HepG2 (cell line): Measurements from ENCODE around the gene LYZL1. TPM values are rescaled to one million over a fixed set of nuclear protein-coding genes. Genes with fewer than 3 reads are reported as not detected.

ENCODE experiments used
- ATAC-seq: fragments of 200-7000 bp; cut with Tn5 transposase; 3 replicates; pipeline ENCODE4 v1.9.1; 2020; ENCODE audit warnings: mild to moderate bottlenecking, moderate library complexity
- BruUV-seq: library from RNA; stranded (reverse); fragments of 400-500 nt; replicated peaks from 2 replicates; lab custom pipeline; 2021; lab: Mats Ljungman, UMichigan
- CTCF ChIA-PET: fragments of 300-600 bp; formaldehyde crosslinking; extraction: SDS; loops from one replicate; lab custom pipeline; 2021; ENCODE audit warnings: low total read pairs, inconsistent platforms, low intra/inter-chr PET ratio; lab: Yijun Ruan, JAX
- POLR2A ChIA-PET: fragments of 350-600 bp; sonication (Branson Sonifier 250); formaldehyde crosslinking; loops from one replicate; lab custom pipeline; 2020; ENCODE audit warnings: antibody characterized with exemption, inconsistent platforms; lab: Yijun Ruan, JAX
- DNase-seq: peaks from one replicate; pipeline ENCODE4 v3.0.0-alpha.2; 2015; ENCODE audit warnings: low spot score
- FAIRE-seq: peaks from 3 replicates; lab custom pipeline; 2011; peaks lifted over from hg19 to GRCh38; lab: Jason Lieb, UNC
- H2AFZ ChIP-seq: one replicate; pipeline ENCODE4 v1.6.1; 2011; ENCODE audit warnings: low read length, inconsistent platforms
- H3K27ac ChIP-seq: fragments of 300-600 bp; 3 replicates; pipeline ENCODE4 v1.8.0; 2011; ENCODE audit warnings: mixed run types, mild to moderate bottlenecking, mixed read lengths, low read length, inconsistent platforms; ENCODE audit not compliant: insufficient read depth; ENCODE audit errors: extremely low read length
- H3K27me3 ChIP-seq, 2 experiments: fragments of 200-600 bp in 1 of 2; 2 replicates in 1 of 2; 3 replicates in 1 of 2; pipeline versions ENCODE4 v1.6.0 to v1.8.0; 2011; ENCODE audit warnings: low read length in 2 of 2, mild to moderate bottlenecking in 2 of 2, moderate library complexity in 2 of 2, inconsistent platforms in 1 of 2; ENCODE audit not compliant: insufficient read depth in 2 of 2, control insufficient read depth in 1 of 2
- H3K36me3 ChIP-seq, 2 experiments: fragments of 200-600 bp in 1 of 2; replicated peaks in 1 of 2; 2 replicates in 1 of 2; 3 replicates in 1 of 2; pipeline versions ENCODE4 v1.5.1 to v1.8.0; 2011; ENCODE audit warnings: low read length in 2 of 2, inconsistent platforms in 1 of 2; ENCODE audit not compliant: insufficient read depth in 2 of 2, control insufficient read depth in 1 of 2
- H3K4me1 ChIP-seq: 2 replicates; pipeline ENCODE4 v1.5.1; 2012; ENCODE audit warnings: low read length, inconsistent platforms; ENCODE audit not compliant: insufficient read depth
- H3K4me2 ChIP-seq: 2 replicates; pipeline ENCODE4 v1.6.0; 2011; ENCODE audit warnings: low read depth, low read length, inconsistent platforms
- H3K4me3 ChIP-seq, 3 experiments: fragments of 200-600 bp in 1 of 3; sonication (generic), shearing (Covaris generic) in 1 of 3; replicated peaks in 1 of 3; 2 replicates each; pipeline ENCODE4 v1.5.1; 2011 to 2016; ENCODE audit warnings: low read length in 3 of 3, inconsistent platforms in 2 of 3, low read depth in 2 of 3, mild to moderate bottlenecking in 2 of 3, control low read depth in 1 of 3, mixed read lengths in 1 of 3; ENCODE audit not compliant: insufficient read depth in 1 of 3
- H3K79me2 ChIP-seq: one replicate; pipeline ENCODE4 v1.6.1; 2011; ENCODE audit warnings: low read length, inconsistent platforms; ENCODE audit not compliant: insufficient read depth
- H3K9ac ChIP-seq: 2 replicates; pipeline ENCODE4 v1.6.0; 2011; ENCODE audit warnings: mild to moderate bottlenecking, low read depth, low read length, inconsistent platforms; ENCODE audit not compliant: insufficient read depth
- H3K9me3 ChIP-seq: 2 replicates; pipeline ENCODE4 v1.5.1; 2012; ENCODE audit warnings: mild to moderate bottlenecking, low read length
- H4K20me1 ChIP-seq: 2 replicates; pipeline ENCODE4 v1.6.0; 2011; ENCODE audit warnings: inconsistent platforms, mild to moderate bottlenecking, low read length, moderate library complexity; ENCODE audit not compliant: insufficient read depth
- ATF7 ChIP-seq, 2 experiments: fragments of 450-650 bp in 1 of 2; sonication (generic) in 1 of 2; formaldehyde crosslinking in 1 of 2; IDR thresholded peaks; 2 replicates each; pipeline versions ENCODE4 v1.4.0 to v1.6.1; 2016 to 2020; ENCODE audit warnings: antibody characterized with exemption in 1 of 2, mild to moderate bottlenecking in 1 of 2, missing genetic modification reagents in 1 of 2
- CC2D1A ChIP-seq: sonication (generic); formaldehyde crosslinking; IDR thresholded peaks from 2 replicates; pipeline ENCODE4 v1.8.1; 2023; ENCODE audit warnings: mild to moderate bottlenecking, missing genetic modification reagents
- CEBPB ChIP-seq: IDR thresholded peaks from 2 replicates; pipeline ENCODE4 v1.6.1; 2011; ENCODE audit warnings: low read depth, low read length, improper control_type of control experiment, borderline replicate concordance
- KAT8 ChIP-seq: IDR thresholded peaks from 2 replicates; pipeline ENCODE4 v1.6.1; 2016; ENCODE audit warnings: missing genetic modification reagents, missing compliant biosample characterization
- PAF1 ChIP-seq: IDR thresholded peaks from 2 replicates; pipeline ENCODE4 v1.6.1; 2016; ENCODE audit warnings: missing genetic modification reagents, missing compliant biosample characterization
- SP1 ChIP-seq, 2 experiments: fragments of 450-650 bp in 1 of 2; sonication (generic) in 1 of 2; formaldehyde crosslinking in 1 of 2; IDR thresholded peaks; 2 replicates each; pipeline versions ENCODE4 v1.4.0 to v1.6.1; 2016 to 2020; ENCODE audit warnings: missing genetic modification reagents in 1 of 2
- THAP11 ChIP-seq: IDR thresholded peaks from 2 replicates; pipeline ENCODE4 v1.6.1; 2016; ENCODE audit warnings: missing biosample characterization, missing genetic modification reagents
- ZNF343 ChIP-seq: sonication (generic); formaldehyde crosslinking; IDR thresholded peaks from 2 replicates; pipeline ENCODE4 v1.4.0; 2020; ENCODE audit warnings: mild to moderate bottlenecking, missing genetic modification reagents
- ZNF749 ChIP-seq: sonication (generic); formaldehyde crosslinking; IDR thresholded peaks from 2 replicates; pipeline ENCODE4 v1.8.0; 2022; ENCODE audit warnings: mild to moderate bottlenecking, missing genetic modification reagents, moderate library complexity, borderline replicate concordance
- ZNF75D ChIP-seq: sonication (generic); formaldehyde crosslinking; IDR thresholded peaks from 2 replicates; pipeline ENCODE4 v1.8.1; 2023; ENCODE audit warnings: missing genetic modification reagents, mild to moderate bottlenecking, borderline replicate concordance
- WGBS: methylation state at CpG from one replicate; pipeline ENCODE4 v1.1.6; 2017; ENCODE audit warnings: low lambda C conversion rate; 5-methylcytosine and 5-hydroxymethylcytosine counted together
- in situ Hi-C: cut with HindIII; loops from 2 replicates; pipeline ENCODE4 v1.10.0; 2017; ENCODE audit warnings: low pct_unique_long_range_greater_than_20kb; ENCODE audit not compliant: extremely low pct_ligation_motif_present
- intact Hi-C: fragments of 100-400 bp; cut with micrococcal nuclease; formaldehyde crosslinking; loops from one replicate; pipeline ENCODE4 v1.10.0; 2022; ENCODE audit not compliant: unreplicated experiment
- polyA plus RNA-seq, 8 experiments: library from polyadenylated mRNA; depleted of rRNA in 3 of 8; stranded (reverse) in 7 of 8; unstranded in 1 of 8; fragments of >200 nt; fragmentation: Illumina TruSeq in 4 of 8; extraction: Trizol in 4 of 8; gene quantifications; 2 replicates each; pipeline versions ENCODE4 v1.2.1 to v1.2.3, GENCODE V29; 2011 to 2016; ENCODE audit warnings: low read depth in 4 of 8, missing spikeins in 1 of 8, mixed read lengths in 1 of 8; ENCODE audit not compliant: insufficient read depth in 1 of 8
- total RNA-seq, 5 experiments: library from RNA; depleted of rRNA; stranded (reverse); fragments of >200 nt; fragmentation: Illumina TruSeq; extraction: Trizol; gene quantifications; 2 replicates each; pipeline ENCODE4 v1.2.3, GENCODE V29; 2016; ENCODE audit warnings: low read depth in 1 of 5
- TF ChIP-seq, protein P1 (sequence below): fragments of 450-650 bp; IDR thresholded peaks from 2 replicates; pipeline ENCODE4 v1.6.1; 2017; ENCODE audit warnings: mild to moderate bottlenecking
- TF ChIP-seq, protein P2 (sequence below): sonication (generic); formaldehyde crosslinking; IDR thresholded peaks from 2 replicates; pipeline ENCODE4 v1.5.0; 2020; ENCODE audit warnings: missing genetic modification reagents
- TF ChIP-seq, protein P3 (sequence below): sonication (generic); formaldehyde crosslinking; conservative IDR thresholded peaks from 2 replicates; pipeline ENCODE4 v1.5.0; 2020; ENCODE audit warnings: missing genetic modification reagents
- TF ChIP-seq, protein P4 (sequence below): sonication (generic); formaldehyde crosslinking; IDR thresholded peaks from 2 replicates; pipeline ENCODE4 v1.8.0; 2023; ENCODE audit warnings: mild to moderate bottlenecking, missing genetic modification reagents
- TF ChIP-seq, protein P5 (sequence below): sonication (generic); formaldehyde crosslinking; conservative IDR thresholded peaks from 2 replicates; pipeline ENCODE4 v1.8.0; 2022; ENCODE audit warnings: low read depth, missing genetic modification reagents

The LYZL1 gene
- total and polyA plus RNA-seq, 2 of the 13 experiments (the other 11 are each of a cell fraction or from before 2014, with no cell fraction given), result not detected

DNA sequence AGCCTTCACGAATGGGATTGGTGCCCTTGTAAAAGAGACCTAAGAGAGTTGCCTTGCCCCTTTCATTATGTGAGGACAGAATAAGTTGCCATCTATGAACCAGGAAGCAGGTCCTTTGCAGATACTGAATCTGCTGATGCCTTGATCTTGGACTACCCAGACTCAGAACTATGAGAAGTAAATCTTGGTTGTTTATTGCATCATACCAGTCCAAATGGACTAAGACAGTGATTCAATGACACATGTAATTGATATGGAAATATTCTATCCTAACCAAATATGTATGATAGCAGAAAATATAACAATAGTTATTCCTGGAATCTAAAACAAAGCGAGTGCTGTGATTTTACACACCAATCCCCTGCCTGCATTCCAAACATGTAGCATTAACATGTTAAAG, 17.0 kb upstream of the LYZL1 start:
- H3K9me3 ChIP-seq, result no peaks in the 10 kb centered on the region
- TF ChIP-seq, protein P1, sequence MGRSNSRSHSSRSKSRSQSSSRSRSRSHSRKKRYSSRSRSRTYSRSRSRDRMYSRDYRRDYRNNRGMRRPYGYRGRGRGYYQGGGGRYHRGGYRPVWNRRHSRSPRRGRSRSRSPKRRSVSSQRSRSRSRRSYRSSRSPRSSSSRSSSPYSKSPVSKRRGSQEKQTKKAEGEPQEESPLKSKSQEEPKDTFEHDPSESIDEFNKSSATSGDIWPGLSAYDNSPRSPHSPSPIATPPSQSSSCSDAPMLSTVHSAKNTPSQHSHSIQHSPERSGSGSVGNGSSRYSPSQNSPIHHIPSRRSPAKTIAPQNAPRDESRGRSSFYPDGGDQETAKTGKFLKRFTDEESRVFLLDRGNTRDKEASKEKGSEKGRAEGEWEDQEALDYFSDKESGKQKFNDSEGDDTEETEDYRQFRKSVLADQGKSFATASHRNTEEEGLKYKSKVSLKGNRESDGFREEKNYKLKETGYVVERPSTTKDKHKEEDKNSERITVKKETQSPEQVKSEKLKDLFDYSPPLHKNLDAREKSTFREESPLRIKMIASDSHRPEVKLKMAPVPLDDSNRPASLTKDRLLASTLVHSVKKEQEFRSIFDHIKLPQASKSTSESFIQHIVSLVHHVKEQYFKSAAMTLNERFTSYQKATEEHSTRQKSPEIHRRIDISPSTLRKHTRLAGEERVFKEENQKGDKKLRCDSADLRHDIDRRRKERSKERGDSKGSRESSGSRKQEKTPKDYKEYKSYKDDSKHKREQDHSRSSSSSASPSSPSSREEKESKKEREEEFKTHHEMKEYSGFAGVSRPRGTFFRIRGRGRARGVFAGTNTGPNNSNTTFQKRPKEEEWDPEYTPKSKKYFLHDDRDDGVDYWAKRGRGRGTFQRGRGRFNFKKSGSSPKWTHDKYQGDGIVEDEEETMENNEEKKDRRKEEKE, result no peak
- TF ChIP-seq, protein P2, sequence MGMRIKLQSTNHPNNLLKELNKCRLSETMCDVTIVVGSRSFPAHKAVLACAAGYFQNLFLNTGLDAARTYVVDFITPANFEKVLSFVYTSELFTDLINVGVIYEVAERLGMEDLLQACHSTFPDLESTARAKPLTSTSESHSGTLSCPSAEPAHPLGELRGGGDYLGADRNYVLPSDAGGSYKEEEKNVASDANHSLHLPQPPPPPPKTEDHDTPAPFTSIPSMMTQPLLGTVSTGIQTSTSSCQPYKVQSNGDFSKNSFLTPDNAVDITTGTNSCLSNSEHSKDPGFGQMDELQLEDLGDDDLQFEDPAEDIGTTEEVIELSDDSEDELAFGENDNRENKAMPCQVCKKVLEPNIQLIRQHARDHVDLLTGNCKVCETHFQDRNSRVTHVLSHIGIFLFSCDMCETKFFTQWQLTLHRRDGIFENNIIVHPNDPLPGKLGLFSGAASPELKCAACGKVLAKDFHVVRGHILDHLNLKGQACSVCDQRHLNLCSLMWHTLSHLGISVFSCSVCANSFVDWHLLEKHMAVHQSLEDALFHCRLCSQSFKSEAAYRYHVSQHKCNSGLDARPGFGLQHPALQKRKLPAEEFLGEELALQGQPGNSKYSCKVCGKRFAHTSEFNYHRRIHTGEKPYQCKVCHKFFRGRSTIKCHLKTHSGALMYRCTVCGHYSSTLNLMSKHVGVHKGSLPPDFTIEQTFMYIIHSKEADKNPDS (CRISPR knock-in tag), result no peak
- TF ChIP-seq PAF1 (CRISPR knock-in tag), result no peak
- TF ChIP-seq, protein P3, sequence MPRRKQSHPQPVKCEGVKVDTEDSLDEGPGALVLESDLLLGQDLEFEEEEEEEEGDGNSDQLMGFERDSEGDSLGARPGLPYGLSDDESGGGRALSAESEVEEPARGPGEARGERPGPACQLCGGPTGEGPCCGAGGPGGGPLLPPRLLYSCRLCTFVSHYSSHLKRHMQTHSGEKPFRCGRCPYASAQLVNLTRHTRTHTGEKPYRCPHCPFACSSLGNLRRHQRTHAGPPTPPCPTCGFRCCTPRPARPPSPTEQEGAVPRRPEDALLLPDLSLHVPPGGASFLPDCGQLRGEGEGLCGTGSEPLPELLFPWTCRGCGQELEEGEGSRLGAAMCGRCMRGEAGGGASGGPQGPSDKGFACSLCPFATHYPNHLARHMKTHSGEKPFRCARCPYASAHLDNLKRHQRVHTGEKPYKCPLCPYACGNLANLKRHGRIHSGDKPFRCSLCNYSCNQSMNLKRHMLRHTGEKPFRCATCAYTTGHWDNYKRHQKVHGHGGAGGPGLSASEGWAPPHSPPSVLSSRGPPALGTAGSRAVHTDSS (CRISPR knock-in tag), result no peak
- no peak for TF ChIP-seq SP1 (IDR thresholded peaks at IDR 0.05)
- no peak for TF ChIP-seq SP1 (CRISPR knock-in tag; IDR thresholded peaks at IDR 0.05)
- TF ChIP-seq ZNF75D (CRISPR knock-in tag), result no peak
- TF ChIP-seq, protein P4, sequence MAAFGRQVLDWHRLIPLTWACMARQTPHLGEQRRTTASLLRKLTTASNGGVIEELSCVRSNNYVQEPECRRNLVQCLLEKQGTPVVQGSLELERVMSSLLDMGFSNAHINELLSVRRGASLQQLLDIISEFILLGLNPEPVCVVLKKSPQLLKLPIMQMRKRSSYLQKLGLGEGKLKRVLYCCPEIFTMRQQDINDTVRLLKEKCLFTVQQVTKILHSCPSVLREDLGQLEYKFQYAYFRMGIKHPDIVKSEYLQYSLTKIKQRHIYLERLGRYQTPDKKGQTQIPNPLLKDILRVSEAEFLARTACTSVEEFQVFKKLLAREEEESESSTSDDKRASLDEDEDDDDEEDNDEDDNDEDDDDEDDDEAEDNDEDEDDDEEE (CRISPR knock-in tag), result no peak
- TF ChIP-seq THAP11 (CRISPR knock-in tag), result no peak
- TF ChIP-seq ATF7 (IDR thresholded peaks at IDR 0.05), result peak; percentile 17; the same call in 1 of the 2 replicates
- no peak for TF ChIP-seq ATF7 (CRISPR knock-in tag; IDR thresholded peaks at IDR 0.05)
- TF ChIP-seq ZNF749 (CRISPR knock-in tag), result no peak
- peak; percentile 67; the same call in 1 of the 2 replicates for TF ChIP-seq CEBPB
- no peak for TF ChIP-seq ZNF343
- TF ChIP-seq, protein P5, sequence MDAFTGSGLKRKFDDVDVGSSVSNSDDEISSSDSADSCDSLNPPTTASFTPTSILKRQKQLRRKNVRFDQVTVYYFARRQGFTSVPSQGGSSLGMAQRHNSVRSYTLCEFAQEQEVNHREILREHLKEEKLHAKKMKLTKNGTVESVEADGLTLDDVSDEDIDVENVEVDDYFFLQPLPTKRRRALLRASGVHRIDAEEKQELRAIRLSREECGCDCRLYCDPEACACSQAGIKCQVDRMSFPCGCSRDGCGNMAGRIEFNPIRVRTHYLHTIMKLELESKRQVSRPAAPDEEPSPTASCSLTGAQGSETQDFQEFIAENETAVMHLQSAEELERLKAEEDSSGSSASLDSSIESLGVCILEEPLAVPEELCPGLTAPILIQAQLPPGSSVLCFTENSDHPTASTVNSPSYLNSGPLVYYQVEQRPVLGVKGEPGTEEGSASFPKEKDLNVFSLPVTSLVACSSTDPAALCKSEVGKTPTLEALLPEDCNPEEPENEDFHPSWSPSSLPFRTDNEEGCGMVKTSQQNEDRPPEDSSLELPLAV (CRISPR knock-in tag), result no peak
- no peak for TF ChIP-seq CC2D1A
- TF ChIP-seq KAT8, result no peak
- H3K4me3 ChIP-seq, result no peak overlapping the region
- no peaks in the 10 kb centered on the region for H3K79me2 ChIP-seq
- H3K36me3 ChIP-seq, result no peaks in the 10 kb centered on the region
- no peaks in the 10 kb centered on the region for H3K4me1 ChIP-seq
- intact Hi-C loops (no loop called here), in situ Hi-C loops (no loop called here)
- H2AFZ ChIP-seq, result no peak overlapping the region
- H3K27me3 ChIP-seq, result peaks cover 0 to 10% of the 10 kb centered on the region in 2 experiments; a peak in 2 of 5 replicates
- no peaks in the 10 kb centered on the region for H4K20me1 ChIP-seq
- DNase-seq, result no peak
- no peak for FAIRE-seq
- BruUV-seq, result no TSS peak
- ChIA-PET CTCF (no interaction called here), POLR2A (no interaction called here)
- H3K9ac ChIP-seq, result no peak overlapping the region
- no peak overlapping the region for H3K4me2 ChIP-seq
- H3K27ac ChIP-seq, result no peak overlapping the region
- no peak for ATAC-seq
- WGBS, result 23% methylated on average over 2 of the region's 2 CpGs
